Measurements from ENCODE around the gene SCFD2.

Gene SCFD2

GRCh38 chr4:53132132-53132891, 233.5 kb downstream of the SCFD2 start:
- DNase-seq = no peak

- no peak for DNase-seq
Measured at GRCh38 chr4:53131562-53131925, 234.3 kb downstream of the SCFD2 start.

- no peak for DNase-seq
Measured at GRCh38 chr4:53130896-53131561, 234.8 kb downstream of the SCFD2 start.

GRCh38 chr4:53128706-53129357, 237.0 kb downstream of the SCFD2 start:
- no peak for DNase-seq

- no peak for DNase-seq
Measured at GRCh38 chr4:53128231-53128630, 237.6 kb downstream of the SCFD2 start.

- no peak for DNase-seq
Measured at GRCh38 chr4:53127365-53127764, 238.5 kb downstream of the SCFD2 start.

- DNase-seq = no peak
Measured at GRCh38 chr4:53126099-53126498, 239.8 kb downstream of the SCFD2 start.

- DNase-seq = no peak
Measured at GRCh38 chr4:53123819-53124218, 242.0 kb downstream of the SCFD2 start.

- no peak for DNase-seq
Measured at GRCh38 chr4:53123171-53123570, 242.7 kb downstream of the SCFD2 start.

DNA sequence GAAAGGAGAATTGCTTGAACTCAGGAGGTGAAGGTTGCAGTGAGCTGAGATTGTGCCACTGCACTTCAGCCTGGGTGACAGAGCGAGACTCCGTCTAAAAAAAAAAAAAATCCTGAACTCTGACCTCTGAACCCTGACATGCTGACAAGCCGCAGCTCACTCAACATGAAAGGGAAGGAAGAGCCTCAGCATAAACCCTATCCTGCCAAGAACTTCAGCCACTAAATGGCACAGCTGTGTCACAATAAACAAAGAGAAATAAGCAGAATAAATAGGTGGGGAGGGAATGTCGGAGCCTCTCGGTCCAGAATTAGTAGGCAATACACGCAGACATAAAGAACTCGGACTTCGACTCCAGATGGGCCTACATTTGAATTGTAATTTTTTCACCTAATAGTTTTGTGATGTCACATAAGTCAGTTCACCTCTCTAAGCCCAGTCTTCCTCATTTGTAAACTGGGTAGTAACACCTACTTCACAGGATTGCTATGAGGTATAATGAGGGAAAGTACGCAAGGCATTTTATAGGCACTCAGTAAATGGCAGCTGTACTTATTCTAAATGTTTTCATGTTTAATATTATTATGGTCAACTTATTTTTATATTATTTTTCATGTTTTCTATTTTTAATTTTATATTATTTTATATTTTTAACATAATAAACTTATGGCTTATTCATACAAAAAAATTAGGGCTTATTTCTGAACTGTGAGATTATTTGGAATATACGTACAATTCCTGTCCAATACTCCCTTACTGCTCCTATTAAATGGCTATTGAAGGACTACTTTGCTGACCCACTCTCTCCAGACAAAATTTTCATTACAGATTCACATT, 243.4 kb downstream of the SCFD2 start:
- DNase-seq = no peak

- DNase-seq = no peak
Measured at GRCh38 chr4:53121264-53121865, 244.5 kb downstream of the SCFD2 start.

GRCh38 chr4:53120778-53121177, 245.1 kb downstream of the SCFD2 start:
- DNase-seq = no peak

DNA sequence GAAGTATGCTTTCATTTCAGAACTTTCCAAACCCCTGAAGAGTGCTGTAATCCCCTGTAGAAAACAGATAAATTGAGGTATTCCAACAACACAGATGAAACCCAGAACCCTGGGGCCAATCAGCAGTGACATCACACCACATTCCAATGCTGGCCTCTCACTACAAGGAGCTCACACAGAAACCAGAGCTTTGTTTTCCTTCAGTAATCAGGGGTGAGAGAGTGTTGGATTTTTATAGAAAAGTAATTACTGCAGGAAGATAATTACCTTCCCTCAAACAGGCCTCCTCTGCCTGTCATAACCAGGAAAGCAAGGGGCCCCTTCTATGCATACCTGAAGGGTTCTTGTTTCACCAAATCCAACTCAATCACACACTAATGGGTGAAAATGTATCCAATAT, 246.2 kb downstream of the SCFD2 start:
- DNase-seq = no peak

GRCh38 chr4:53118676-53119075, 247.2 kb downstream of the SCFD2 start:
- DNase-seq = no peak

GRCh38 chr4:53116954-53117353, 248.9 kb downstream of the SCFD2 start:
- DNase-seq = no peak

- DNase-seq = no peak
Measured at GRCh38 chr4:53113431-53114225, 252.2 kb downstream of the SCFD2 start.

DNA sequence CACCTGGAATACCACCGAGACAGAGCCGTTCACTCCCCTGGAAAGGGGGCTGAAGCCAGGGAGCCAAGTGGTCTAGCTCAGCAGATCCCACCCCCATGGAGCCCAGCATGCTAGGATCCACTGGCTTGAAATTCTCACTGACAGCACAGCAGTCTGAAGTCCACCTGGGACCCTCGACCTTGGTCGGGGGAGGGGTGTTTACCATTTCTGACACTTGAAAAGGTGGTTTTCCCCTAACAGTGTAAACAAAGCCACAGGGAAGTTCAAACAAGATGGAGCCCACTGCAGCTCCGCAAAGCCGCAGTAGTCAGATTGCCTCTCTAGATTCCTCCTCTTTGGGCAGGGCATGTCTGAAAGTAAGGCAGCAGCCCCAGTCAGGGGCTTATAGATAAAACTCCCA, 260.5 kb downstream of the SCFD2 start:
- no peak for DNase-seq

- DNase-seq = no peak
Measured at GRCh38 chr4:53103481-53103880, 262.4 kb downstream of the SCFD2 start.

GRCh38 chr4:53101191-53101581, 264.7 kb downstream of the SCFD2 start:
- DNase-seq = no peak

- DNase-seq = no peak
Measured at GRCh38 chr4:53100501-53101190, 265.2 kb downstream of the SCFD2 start.

DNA sequence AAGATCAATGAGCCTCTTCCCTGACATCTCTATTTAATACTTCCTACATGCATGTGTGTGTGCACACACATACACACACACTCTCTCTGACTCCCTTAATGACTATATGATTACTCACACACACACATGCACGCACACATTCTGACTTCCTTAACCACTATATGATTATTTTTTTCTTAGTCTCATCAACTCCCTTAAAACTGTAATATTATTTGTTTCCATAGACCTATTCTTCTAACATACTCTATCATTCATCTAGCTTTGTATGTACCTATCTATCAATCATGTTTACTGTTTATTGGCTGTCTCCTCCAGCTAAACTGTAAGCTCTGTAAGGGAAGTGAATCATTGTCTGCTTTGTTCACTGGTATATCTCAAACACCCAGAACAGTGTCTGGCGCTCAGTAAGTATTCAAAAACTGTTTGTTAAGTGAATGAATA, 267.2 kb downstream of the SCFD2 start:
- no peak for DNase-seq

Measured in CD4-positive, alpha-beta T cell treated with Interferon alpha-2 for 1 hour (primary cell).